ENCODE data around the gene SYNE1.

Gene SYNE1

GRCh38 chr6:152110886-152111820 lies 526.0 kb downstream of the SYNE1 start:
- Histone ChIP-seq H3K27me3 (ENCODE audit: insufficient read depth, insufficient read length) (no peaks in the 10 kb centered on the region), H3K9ac (ENCODE audit: insufficient read length, low read depth) (no peak overlapping the region), H3K4me3 (ENCODE audit: insufficient read length, low read depth) (no peak overlapping the region), H3K4me1 (ENCODE audit: insufficient read depth, insufficient read length) (no peaks in the 10 kb centered on the region), H3K9me3 (ENCODE audit: insufficient read depth, low read length) (no peaks in the 10 kb centered on the region; the same call in 1 of the 2 replicates), H3K36me3 (ENCODE audit: insufficient read depth, insufficient read length, low read length) (no peaks in the 10 kb centered on the region)
- no peak for DNase-seq (ENCODE audit: low read depth, low spot score)
- TF ChIP-seq ZNF274 (IDR thresholded peaks at IDR 0.05; ENCODE audit: low read depth, low read length), result no peak
- TF ChIP-seq SUZ12 (IDR thresholded peaks at IDR 0.05; ENCODE audit: extremely low read depth, insufficient read depth, insufficient read length), result no peak
- TF ChIP-seq YY1 (IDR thresholded peaks at IDR 0.05; ENCODE audit: insufficient read depth, insufficient read length), result no peak

- Histone ChIP-seq H3K27me3 (ENCODE audit: insufficient read depth, insufficient read length) (no peaks in the 10 kb centered on the region), H3K9me3 (ENCODE audit: insufficient read depth, low read length) (no peaks in the 10 kb centered on the region; the same call in 1 of the 2 replicates), H3K9ac (ENCODE audit: insufficient read length, low read depth) (no peak overlapping the region), H3K4me3 (ENCODE audit: insufficient read length, low read depth) (no peak overlapping the region), H3K36me3 (ENCODE audit: insufficient read depth, insufficient read length, low read length) (no peaks in the 10 kb centered on the region), H3K4me1 (ENCODE audit: insufficient read depth, insufficient read length) (no peaks in the 10 kb centered on the region)
- DNase-seq (ENCODE audit: low read depth, low spot score), result no peak
- TF ChIP-seq SUZ12 (IDR thresholded peaks at IDR 0.05; ENCODE audit: extremely low read depth, insufficient read depth, insufficient read length) (no peak), ZNF274 (IDR thresholded peaks at IDR 0.05; ENCODE audit: low read depth, low read length) (no peak)
These were observed 529.2 kb downstream of the SYNE1 start for GRCh38 chr6:152107973-152108372.

GRCh38 chr6:152100183-152100618 lies 537.0 kb downstream of the SYNE1 start:
- H3K36me3 ChIP-seq (ENCODE audit: insufficient read depth, insufficient read length, low read length), result no peaks in the 10 kb centered on the region
- H3K4me1 ChIP-seq (ENCODE audit: insufficient read depth, insufficient read length), result no peaks in the 10 kb centered on the region
- H3K27me3 ChIP-seq (ENCODE audit: insufficient read depth, insufficient read length), result no peaks in the 10 kb centered on the region
- no peak overlapping the region for H3K9ac ChIP-seq (ENCODE audit: insufficient read length, low read depth)
- H3K4me3 ChIP-seq (ENCODE audit: insufficient read length, low read depth), result no peak overlapping the region
- peaks cover 6% of the 10 kb centered on the region; the same call in 1 of the 2 replicates for H3K9me3 ChIP-seq (ENCODE audit: insufficient read depth, low read length)
- TF ChIP-seq SUZ12 (IDR thresholded peaks at IDR 0.05; ENCODE audit: extremely low read depth, insufficient read depth, insufficient read length), result no peak
- TF ChIP-seq YY1 (IDR thresholded peaks at IDR 0.05; ENCODE audit: insufficient read depth, insufficient read length), result no peak
- TF ChIP-seq ZNF274 (IDR thresholded peaks at IDR 0.05; ENCODE audit: low read depth, low read length), result no peak
- no peak for DNase-seq (ENCODE audit: low read depth, low spot score)

- Histone ChIP-seq H3K9me3 (ENCODE audit: insufficient read depth, low read length) (peaks cover 6% of the 10 kb centered on the region; the same call in 1 of the 2 replicates), H3K9ac (ENCODE audit: insufficient read length, low read depth) (no peak overlapping the region), H3K4me3 (ENCODE audit: insufficient read length, low read depth) (no peak overlapping the region), H3K27me3 (ENCODE audit: insufficient read depth, insufficient read length) (no peaks in the 10 kb centered on the region), H3K36me3 (ENCODE audit: insufficient read depth, insufficient read length, low read length) (no peaks in the 10 kb centered on the region), H3K4me1 (ENCODE audit: insufficient read depth, insufficient read length) (no peaks in the 10 kb centered on the region)
- DNase-seq (ENCODE audit: low read depth, low spot score), result no peak
- no peak for TF ChIP-seq ZNF274 (IDR thresholded peaks at IDR 0.05; ENCODE audit: low read depth, low read length)
- no peak for TF ChIP-seq YY1 (IDR thresholded peaks at IDR 0.05; ENCODE audit: insufficient read depth, insufficient read length)
- TF ChIP-seq SUZ12 (IDR thresholded peaks at IDR 0.05; ENCODE audit: extremely low read depth, insufficient read depth, insufficient read length), result no peak
These were observed 537.5 kb downstream of the SYNE1 start for GRCh38 chr6:152099446-152100182.

GRCh38 chr6:152098683-152099082 lies 538.5 kb downstream of the SYNE1 start:
- no peaks in the 10 kb centered on the region for H3K4me1 ChIP-seq (ENCODE audit: insufficient read depth, insufficient read length)
- no peak for DNase-seq (ENCODE audit: low read depth, low spot score)
- H3K4me3 ChIP-seq (ENCODE audit: insufficient read length, low read depth), result no peak overlapping the region
- H3K36me3 ChIP-seq (ENCODE audit: insufficient read depth, insufficient read length, low read length), result no peaks in the 10 kb centered on the region
- H3K27me3 ChIP-seq (ENCODE audit: insufficient read depth, insufficient read length), result no peaks in the 10 kb centered on the region
- peaks cover 6% of the 10 kb centered on the region; the same call in 1 of the 2 replicates for H3K9me3 ChIP-seq (ENCODE audit: insufficient read depth, low read length)
- H3K9ac ChIP-seq (ENCODE audit: insufficient read length, low read depth), result no peak overlapping the region
- no peak for TF ChIP-seq SUZ12 (IDR thresholded peaks at IDR 0.05; ENCODE audit: extremely low read depth, insufficient read depth, insufficient read length)
- TF ChIP-seq YY1 (IDR thresholded peaks at IDR 0.05; ENCODE audit: insufficient read depth, insufficient read length), result no peak
- no peak for TF ChIP-seq ZNF274 (IDR thresholded peaks at IDR 0.05; ENCODE audit: low read depth, low read length)

- TF ChIP-seq SUZ12 (IDR thresholded peaks at IDR 0.05; ENCODE audit: extremely low read depth, insufficient read depth, insufficient read length) (no peak), ZNF274 (IDR thresholded peaks at IDR 0.05; ENCODE audit: low read depth, low read length) (no peak), YY1 (IDR thresholded peaks at IDR 0.05; ENCODE audit: insufficient read depth, insufficient read length) (no peak)
- H3K4me1 ChIP-seq (ENCODE audit: insufficient read depth, insufficient read length), result no peaks in the 10 kb centered on the region
- DNase-seq (ENCODE audit: low read depth, low spot score), result no peak
These were observed 540.2 kb downstream of the SYNE1 start for GRCh38 chr6:152096863-152097496.

More at GRCh38 chr6:152096863-152097496, 540.2 kb downstream of the SYNE1 start:
- no peak overlapping the region for H3K9ac ChIP-seq (ENCODE audit: insufficient read length, low read depth)
- no peaks in the 10 kb centered on the region for H3K36me3 ChIP-seq (ENCODE audit: insufficient read depth, insufficient read length, low read length)
- H3K27me3 ChIP-seq (ENCODE audit: insufficient read depth, insufficient read length), result no peaks in the 10 kb centered on the region
- peaks cover 6% of the 10 kb centered on the region; the same call in 1 of the 2 replicates for H3K9me3 ChIP-seq (ENCODE audit: insufficient read depth, low read length)
- H3K4me3 ChIP-seq (ENCODE audit: insufficient read length, low read depth), result no peak overlapping the region
